Astrocyte (in vitro differentiated cells and primary cell): ENCODE data around the gene PCK2. TPM values are rescaled to one million over a fixed set of nuclear protein-coding genes. Genes with fewer than 3 reads are reported as not detected.
A peak's percentile ranks its signal among the peaks of the same experiment; 100 is the strongest.

Experiments
- DNase-seq: peaks from one replicate; pipeline ENCODE4 v3.0.0-alpha.2; 2010; ENCODE audit warnings: low read depth
- FAIRE-seq: peaks from 2 replicates; lab custom pipeline; 2011; peaks lifted over from hg19 to GRCh38; lab: Jason Lieb, UNC
- H2AFZ ChIP-seq: 2 replicates; pipeline ENCODE4 v1.6.0; 2012; ENCODE audit warnings: low read depth, low read length, inconsistent platforms
- H3K27ac ChIP-seq: 2 replicates; pipeline ENCODE4 v1.5.1; 2011; ENCODE audit warnings: low read depth, low read length, inconsistent platforms
- H3K27me3 ChIP-seq: 2 replicates; pipeline ENCODE4 v1.6.0; 2011; ENCODE audit warnings: low read length, inconsistent platforms; ENCODE audit not compliant: insufficient read depth
- H3K36me3 ChIP-seq: 2 replicates; pipeline ENCODE4 v1.5.1; 2011; ENCODE audit warnings: low read length, inconsistent platforms; ENCODE audit not compliant: insufficient read depth
- H3K4me1 ChIP-seq: 2 replicates; pipeline ENCODE4 v1.5.1; 2011; ENCODE audit warnings: low read length, inconsistent platforms; ENCODE audit not compliant: insufficient read depth
- H3K4me2 ChIP-seq: 2 replicates; pipeline ENCODE4 v1.6.0; 2012; ENCODE audit warnings: low read length, inconsistent platforms
- H3K4me3 ChIP-seq: 2 replicates; pipeline ENCODE4 v1.5.1; 2011; ENCODE audit warnings: low read depth, mild to moderate bottlenecking, low read length, inconsistent platforms; ENCODE audit not compliant: insufficient read depth
- H3K79me2 ChIP-seq: 2 replicates; pipeline ENCODE4 v1.6.0; 2012; ENCODE audit warnings: mild to moderate bottlenecking, low read length, inconsistent platforms; ENCODE audit not compliant: insufficient read depth
- H3K9ac ChIP-seq: 2 replicates; pipeline ENCODE4 v1.6.0; 2012; ENCODE audit warnings: mild to moderate bottlenecking, low read length, inconsistent platforms
- H3K9me3 ChIP-seq: 2 replicates; pipeline ENCODE4 v1.5.1; 2012; ENCODE audit warnings: low read depth, mild to moderate bottlenecking, low read length, inconsistent platforms; ENCODE audit not compliant: insufficient read depth
- H4K20me1 ChIP-seq: 2 replicates; pipeline ENCODE4 v1.6.0; 2012; ENCODE audit warnings: low read length, inconsistent platforms; ENCODE audit not compliant: insufficient read depth
- H3K27ac Mint-ChIP-seq: one replicate; pipeline ENCODE4 v1.8.0; 2021; ENCODE audit warnings: mild to moderate bottlenecking, mixed read lengths; ENCODE audit not compliant: unreplicated experiment
- H3K27me3 Mint-ChIP-seq: one replicate; pipeline ENCODE4 v1.8.0; 2021; ENCODE audit warnings: low read depth, mixed read lengths; ENCODE audit not compliant: unreplicated experiment
- H3K36me3 Mint-ChIP-seq: one replicate; pipeline ENCODE4 v1.8.0; 2021; ENCODE audit warnings: low read depth, mixed read lengths; ENCODE audit not compliant: unreplicated experiment
- H3K4me1 Mint-ChIP-seq: one replicate; pipeline ENCODE4 v1.8.0; 2021; ENCODE audit warnings: low read depth, mixed read lengths; ENCODE audit not compliant: unreplicated experiment
- H3K4me3 Mint-ChIP-seq: one replicate; pipeline ENCODE4 v1.8.0; 2021; ENCODE audit warnings: mild to moderate bottlenecking, moderate library complexity, mixed read lengths; ENCODE audit not compliant: unreplicated experiment
- H3K9me3 Mint-ChIP-seq: one replicate; pipeline ENCODE4 v1.8.0; 2021; ENCODE audit warnings: mild to moderate bottlenecking, mixed read lengths; ENCODE audit not compliant: unreplicated experiment
- CTCF ChIP-seq: IDR thresholded peaks from 2 replicates; pipeline ENCODE4 v1.5.1; 2011; ENCODE audit warnings: low read depth, mild to moderate bottlenecking, inconsistent platforms, low read length, moderate library complexity; ENCODE audit not compliant: insufficient read depth
- EZH2 ChIP-seq: IDR thresholded peaks from 2 replicates; pipeline ENCODE4 v1.6.1; 2012; ENCODE audit warnings: mild to moderate bottlenecking, low read length, inconsistent platforms; ENCODE audit not compliant: insufficient read depth
- total RNA-seq: library from RNA; stranded (reverse); gene quantifications from 2 replicates; pipeline ENCODE4 v1.2.1, GENCODE V29; 2021

PCK2 gene
- total RNA-seq, 1 donor from 2014 or later: 73.8 TPM

- no peaks in the 10 kb centered on the region for H3K36me3 ChIP-seq
- H3K4me1 Mint-ChIP-seq: peaks cover 2% of the 10 kb centered on the region
- H3K4me1 ChIP-seq: no peaks in the 10 kb centered on the region
- H3K27ac ChIP-seq: no peak overlapping the region
- peaks cover 64% of the 10 kb centered on the region for H3K27me3 Mint-ChIP-seq
- H3K27me3 ChIP-seq: peaks cover 16% of the 10 kb centered on the region
- no peak overlapping the region for H3K9ac ChIP-seq
- H3K9me3 ChIP-seq: no peaks in the 10 kb centered on the region
- no peak for FAIRE-seq
- no peaks in the 10 kb centered on the region for H3K9me3 Mint-ChIP-seq
- H2AFZ ChIP-seq: no peak overlapping the region
- no peak overlapping the region for H3K4me3 ChIP-seq
- H3K4me2 ChIP-seq: no peak overlapping the region
- H3K27ac Mint-ChIP-seq: no peak overlapping the region
- no peaks in the 10 kb centered on the region for H3K36me3 Mint-ChIP-seq
- H3K4me3 Mint-ChIP-seq: no peak overlapping the region
- TF ChIP-seq CTCF: no peak
- TF ChIP-seq EZH2: no peak
- no peaks in the 10 kb centered on the region for H3K79me2 ChIP-seq
- peaks cover 4% of the 10 kb centered on the region for H4K20me1 ChIP-seq
- DNase-seq: no peak
Measured at GRCh38 chr14:24054324-24054641, 39.8 kb upstream of the PCK2 start.

GRCh38 chr14:24054646-24055045, 39.5 kb upstream of the PCK2 start:
- DNase-seq (no peak), FAIRE-seq (no peak)
- no peaks in the 10 kb centered on the region for H3K9me3 Mint-ChIP-seq
- peaks cover 2% of the 10 kb centered on the region for H3K4me1 Mint-ChIP-seq
- no peaks in the 10 kb centered on the region for H3K36me3 Mint-ChIP-seq
- H4K20me1 ChIP-seq: peaks cover 4% of the 10 kb centered on the region
- TF ChIP-seq CTCF (no peak), EZH2 (no peak)
- H3K27me3 ChIP-seq: peaks cover 16% of the 10 kb centered on the region
- H3K9me3 ChIP-seq: no peaks in the 10 kb centered on the region
- H2AFZ ChIP-seq: no peak overlapping the region
- H3K4me3 Mint-ChIP-seq: no peak overlapping the region
- no peak overlapping the region for H3K4me2 ChIP-seq
- no peak overlapping the region for H3K4me3 ChIP-seq
- peaks cover 62% of the 10 kb centered on the region for H3K27me3 Mint-ChIP-seq
- no peak overlapping the region for H3K9ac ChIP-seq
- H3K4me1 ChIP-seq: no peaks in the 10 kb centered on the region
- no peak overlapping the region for H3K27ac Mint-ChIP-seq
- no peaks in the 10 kb centered on the region for H3K79me2 ChIP-seq
- no peak overlapping the region for H3K27ac ChIP-seq
- no peaks in the 10 kb centered on the region for H3K36me3 ChIP-seq

GRCh38 chr14:24055971-24056799, 37.9 kb upstream of the PCK2 start:
- Histone ChIP-seq H3K9ac (no peak overlapping the region), H3K79me2 (no peaks in the 10 kb centered on the region), H3K27me3 (peaks cover 9% of the 10 kb centered on the region), H2AFZ (no peak overlapping the region), H4K20me1 (peaks cover 4% of the 10 kb centered on the region), H3K36me3 (no peaks in the 10 kb centered on the region), H3K27ac (no peak overlapping the region), H3K4me2 (no peak overlapping the region), H3K9me3 (no peaks in the 10 kb centered on the region), H3K4me1 (no peaks in the 10 kb centered on the region), H3K4me3 (no peak overlapping the region)
- Mint-ChIP-seq H3K27ac (no peak overlapping the region), H3K27me3 (peaks cover 59% of the 10 kb centered on the region), H3K9me3 (no peaks in the 10 kb centered on the region), H3K4me3 (peak overlapping the region; percentile 15), H3K4me1 (peaks cover 2% of the 10 kb centered on the region), H3K36me3 (no peaks in the 10 kb centered on the region)
- DNase-seq: no peak
- no peak for FAIRE-seq
- TF ChIP-seq EZH2: no peak
- TF ChIP-seq CTCF: no peak
